HCT116 (cell line): ENCODE measurements around the gene DLEC1.
"Not testable (repeated sequence)": the region's sequence is repeated elsewhere in the genome, so short reads cannot be mapped to it uniquely, and the experiment has no call there.

ENCODE experiments used
- CTCF ChIP-seq, 3 experiments: fragments of 200-600 bp in 1 of 3; sonication (generic) in 1 of 3; IDR thresholded peaks in 2 of 3; conservative IDR thresholded peaks in 1 of 3; 2 replicates each; pipeline ENCODE4 v1.5.1; 2012 to 2017; ENCODE audit warnings: low read depth in 2 of 3, low read length in 2 of 3, antibody characterized with exemption in 1 of 3, borderline replicate concordance in 1 of 3, control low read depth in 1 of 3, mild to moderate bottlenecking in 1 of 3, mixed read lengths in 1 of 3, mixed run types in 1 of 3, moderate library complexity in 1 of 3; ENCODE audit not compliant: insufficient read depth in 1 of 3
- ELF1 ChIP-seq: IDR thresholded peaks from 2 replicates; pipeline ENCODE4 v1.6.1; 2012; ENCODE audit warnings: low read depth, borderline replicate concordance
- EZH2 ChIP-seq: fragments of 200-600 bp; sonication (generic); IDR thresholded peaks from 2 replicates; pipeline ENCODE4 v1.6.1; 2017; ENCODE audit warnings: antibody characterized with exemption, mixed run types
- EZH2phosphoT487 ChIP-seq: fragments of 200-600 bp; IDR thresholded peaks from 2 replicates; pipeline ENCODE4 v1.6.1; 2018; ENCODE audit warnings: antibody characterized with exemption, borderline replicate concordance
- POLR2A ChIP-seq: IDR thresholded peaks from 2 replicates; pipeline ENCODE4 v1.7.0; 2011; ENCODE audit warnings: borderline replicate concordance; ENCODE audit not compliant: insufficient read depth, insufficient read length; ENCODE audit errors: extremely low read depth
- RAD21 ChIP-seq: IDR thresholded peaks from 2 replicates; pipeline ENCODE4 v1.6.1; 2012; ENCODE audit warnings: low read depth, mild to moderate bottlenecking
- REST ChIP-seq: IDR thresholded peaks from 2 replicates; pipeline ENCODE4 v1.6.1; 2012; ENCODE audit warnings: low read depth
- SP1 ChIP-seq: IDR thresholded peaks from 2 replicates; pipeline ENCODE4 v1.6.1; 2012; ENCODE audit warnings: low read depth

GRCh38 chr3:38034335-38034734 is 4.7 kb upstream of the DLEC1 start:
- TF ChIP-seq CTCF (IDR thresholded peaks at IDR 0.05 in 2 of 3, conservative IDR thresholded peaks at IDR 0.05 in 1 of 3; ENCODE audit: borderline replicate concordance in 1 of 3, insufficient read depth in 1 of 3, low read depth in 2 of 3, low read length in 2 of 3); RAD21; POLR2A; ELF1; EZH2; SP1; EZH2phosphoT487; REST: not testable (repeated sequence)
